IMR-90 (cell line): Measurements from ENCODE around the gene VSTM2A.

Source experiments
- BHLHE40 ChIP-seq: fragments of 150-350 bp; IDR thresholded peaks from 2 replicates; pipeline ENCODE4 v1.6.1; 2016; ENCODE audit warnings: mild to moderate bottlenecking, low read depth, low read length
- CEBPB ChIP-seq: IDR thresholded peaks from 2 replicates; pipeline ENCODE4 v1.6.1; 2012; ENCODE audit warnings: low read depth, low read length, improper control_type of control experiment
- CHD1 ChIP-seq: IDR thresholded peaks from 2 replicates; pipeline ENCODE4 v1.6.1; 2012; ENCODE audit warnings: low read depth, low read length, improper control_type of control experiment
- CTCF ChIP-seq: conservative IDR thresholded peaks from 2 replicates; pipeline ENCODE4 v1.5.1; 2012; ENCODE audit warnings: mild to moderate bottlenecking, low read depth, low read length, improper control_type of control experiment
- MAZ ChIP-seq: IDR thresholded peaks from 2 replicates; pipeline ENCODE4 v1.6.1; 2012; ENCODE audit warnings: low read depth, mild to moderate bottlenecking, low read length, improper control_type of control experiment, moderate library complexity, borderline replicate concordance
- MXI1 ChIP-seq: IDR thresholded peaks from 2 replicates; pipeline ENCODE4 v1.6.1; 2012; ENCODE audit warnings: low read depth, mild to moderate bottlenecking, low read length, moderate library complexity, borderline replicate concordance
- POLR2A ChIP-seq: IDR thresholded peaks from 2 replicates; pipeline ENCODE4 v1.6.1; 2012; ENCODE audit warnings: mild to moderate bottlenecking, low read depth, low read length
- RAD21 ChIP-seq: IDR thresholded peaks from 2 replicates; pipeline ENCODE4 v1.6.1; 2012; ENCODE audit warnings: low read length, improper control_type of control experiment
- RCOR1 ChIP-seq: IDR thresholded peaks from 2 replicates; pipeline ENCODE4 v1.6.1; 2012; ENCODE audit warnings: mild to moderate bottlenecking, low read length, improper control_type of control experiment; ENCODE audit not compliant: insufficient replicate concordance
- SMC3 ChIP-seq: fragments of 150-350 bp; IDR thresholded peaks from 2 replicates; pipeline ENCODE4 v1.6.1; 2016; ENCODE audit warnings: low read depth, mild to moderate bottlenecking, antibody characterized with exemption, low read length, moderate library complexity
- USF2 ChIP-seq: fragments of 150-350 bp; IDR thresholded peaks from 2 replicates; pipeline ENCODE4 v1.6.1; 2017; ENCODE audit warnings: mild to moderate bottlenecking, antibody characterized with exemption, low read length, low read depth

GRCh38 chr7:54563329-54563916 lies 21.2 kb downstream of the VSTM2A start:
- TF ChIP-seq CTCF = no peak
- no peak for TF ChIP-seq POLR2A
- TF ChIP-seq RCOR1 = no peak
- no peak for TF ChIP-seq MXI1
- TF ChIP-seq CHD1 = no peak
- TF ChIP-seq CEBPB = no peak
- no peak for TF ChIP-seq BHLHE40
- no peak for TF ChIP-seq RAD21
- TF ChIP-seq MAZ = no peak
- TF ChIP-seq USF2 = no peak
- TF ChIP-seq SMC3 = no peak
